Left cardiac atrium (tissue), 4 donors: Measurements from ENCODE around the gene ESYT2. TPM values are rescaled to one million over a fixed set of nuclear protein-coding genes. Genes with fewer than 3 reads are reported as not detected.

Experiments used
- ATAC-seq, 2 donors: fragments of 200-7000 bp; cut with Tn5 transposase; one replicate each; pipeline ENCODE4 v1.9.1; 2020; ENCODE audit warnings: mild to moderate bottlenecking in 2 of 2, moderate library complexity in 2 of 2
- DNase-seq: peaks from one replicate; pipeline ENCODE4 v3.0.0-alpha.2; 2020
- intact Hi-C, 2 donors: fragments of 100-400 bp; cut with DNase I; formaldehyde crosslinking; loops; one replicate each; pipeline versions ENCODE4 v1.14.1 to v1.15.1; 2022 to 2023
- total RNA-seq, 2 donors: library from RNA; stranded (reverse); fragmentation: NEBNext Ultra II Directional; extraction: Animal tissue kit (Norgen Biotek cat#: 25700); gene quantifications; one replicate each; pipeline ENCODE4 v1.2.1, GENCODE V29; 2021
- donor health status: DM: no; HTN: yes; CAD: no.
- donor health status: DM: no; HTN: yes; CAD: no; lungs with severe emphysema.
- donor health status: DM: yes; HTN: yes; CAD: no.
- donor health status: Dilated cardiomyopathy.

Gene ESYT2
- total RNA-seq, 2 donors from 2014 or later = 46.5 to 79.3 TPM

DNA sequence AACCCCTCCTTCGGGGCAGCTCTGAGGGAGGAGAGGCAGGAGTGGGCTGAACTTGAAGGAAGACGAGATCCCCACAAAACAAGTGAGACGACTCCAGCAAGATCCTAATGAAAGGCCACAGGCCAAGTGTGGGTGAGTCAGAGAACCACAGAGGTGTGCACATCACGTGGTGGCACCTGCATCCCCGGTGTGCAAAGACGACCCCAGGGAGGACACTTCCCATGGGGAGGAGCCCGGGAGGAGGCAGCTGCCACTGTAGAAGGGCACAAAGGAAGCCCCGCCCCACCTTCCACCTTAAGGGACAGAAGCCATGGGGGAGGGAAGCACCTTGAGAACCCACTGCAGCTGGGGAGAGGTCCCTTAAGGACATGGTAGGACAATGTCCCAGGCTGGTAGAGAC is 45.7 kb downstream of the ESYT2 start:
- peak in 1 of 2 donors; percentile 12 for ATAC-seq
- DNase-seq = no peak
- intact Hi-C loops = loop anchor here (5.0 kb wide), 1 partner anchor 44 kb away; the partner anchor contains the start of gene ESYT2 (in 2 of the 2)

DNA sequence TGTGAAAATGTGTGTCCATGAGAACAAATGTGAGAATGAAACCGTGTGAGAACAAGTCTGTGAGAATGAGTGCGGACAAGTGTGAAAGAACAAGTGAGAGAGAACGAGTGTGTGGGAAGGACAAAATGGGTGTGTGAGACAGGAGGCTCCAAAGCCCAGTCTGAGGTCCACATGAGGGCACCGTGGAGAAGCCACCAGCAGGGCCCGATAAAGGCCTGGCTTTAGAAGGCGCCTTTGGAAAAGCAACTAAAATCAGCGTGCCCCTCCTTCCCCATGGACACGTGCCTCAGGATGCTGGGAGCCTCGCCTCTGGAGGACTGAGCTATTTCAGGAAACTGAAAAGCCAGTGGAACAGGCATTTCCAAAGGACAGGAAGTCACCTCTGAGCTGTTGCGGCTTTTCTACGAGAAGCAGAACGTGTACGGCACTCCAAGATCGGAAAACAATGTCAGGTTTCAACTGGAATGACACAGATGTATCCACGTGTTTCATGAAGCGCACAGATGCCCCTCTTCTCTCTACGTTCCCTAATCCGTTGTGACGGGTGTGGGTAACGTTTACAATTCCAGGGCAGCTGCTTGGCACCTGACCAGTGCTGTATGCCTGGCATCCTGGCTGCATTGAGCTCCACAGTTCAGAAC is 46.4 kb downstream of the ESYT2 start:
- DNase-seq (peak; percentile 76), ATAC-seq (peak; percentile 87 to 94)
- intact Hi-C loops = loop anchor here (5.0 kb wide), 1 partner anchor 44 kb away; the partner anchor contains the start of gene ESYT2 (in 2 of the 2)

DNA sequence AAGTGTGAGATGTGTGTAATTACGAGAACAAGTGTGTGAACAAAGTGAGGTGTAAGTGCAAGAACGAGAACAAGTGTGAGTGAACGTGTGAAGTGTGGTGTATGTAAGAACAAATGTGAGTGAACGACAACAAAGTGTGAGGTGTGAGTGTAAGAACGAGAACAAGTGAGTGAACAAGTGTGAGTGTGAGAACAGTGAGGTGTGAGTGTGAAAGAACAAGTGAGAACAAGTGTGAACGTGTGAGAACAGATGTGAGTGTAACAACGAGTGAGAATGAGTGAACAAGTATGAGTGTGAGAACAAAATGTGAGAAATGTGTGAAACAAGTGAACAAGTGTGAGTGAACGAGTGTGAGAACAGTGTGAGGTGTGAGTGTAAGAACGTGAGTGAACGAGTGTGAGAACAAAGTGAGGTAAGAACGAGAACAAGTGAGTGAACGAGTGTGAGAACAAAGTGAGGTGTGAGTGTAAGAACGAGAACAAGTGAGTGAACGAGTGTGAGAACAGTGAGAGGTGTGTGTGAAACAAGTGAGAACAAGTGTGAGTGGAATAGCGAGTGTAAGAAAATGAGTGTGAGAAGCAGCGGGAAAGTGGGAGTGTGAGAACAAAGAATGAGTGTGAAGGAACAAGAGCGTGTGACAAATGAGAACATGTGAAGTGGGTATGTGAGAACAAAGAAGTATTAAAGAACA is 47.2 kb downstream of the ESYT2 start:
- intact Hi-C loops = loop anchor here (5.0 kb wide), 1 partner anchor 45 kb away; the partner anchor contains the start of gene ESYT2 (in 2 of the 2)
- ATAC-seq (no peak), DNase-seq (no peak)

DNA sequence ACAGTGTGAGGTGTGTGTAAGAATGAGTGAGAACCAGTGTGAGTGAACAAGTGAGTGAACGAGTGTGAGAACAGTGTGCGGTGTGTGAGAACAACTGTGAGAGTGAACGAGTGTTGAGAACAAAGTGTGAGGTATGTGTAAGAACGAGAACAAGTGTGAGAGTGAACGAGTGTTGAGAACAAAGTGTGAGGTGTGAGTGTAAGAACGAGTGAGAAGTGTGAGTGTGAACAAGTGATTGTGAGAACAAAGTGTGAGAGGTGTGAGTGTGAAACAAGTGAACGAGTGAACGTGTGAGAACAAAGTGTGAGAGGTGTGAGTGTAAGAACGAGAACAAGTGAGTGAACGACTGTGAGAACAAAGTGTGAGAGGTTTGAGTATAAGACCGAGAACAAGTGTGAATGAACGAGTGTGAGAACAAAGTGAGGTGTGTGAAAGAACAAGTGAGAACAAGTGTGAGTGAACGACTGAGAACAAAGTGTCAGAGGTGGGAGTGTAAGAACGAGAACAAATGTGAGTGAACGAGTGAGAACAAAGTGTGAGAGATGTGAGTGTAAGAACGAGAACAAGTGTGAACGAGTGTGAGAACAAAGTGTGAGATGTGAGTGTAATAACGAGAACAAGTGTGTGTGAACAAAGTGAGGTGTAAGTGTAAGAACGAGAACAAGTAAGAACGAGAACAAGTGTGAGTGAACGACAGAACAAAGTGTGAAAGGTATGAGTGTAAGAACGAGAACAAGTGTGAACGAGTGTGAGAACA is 47.9 kb downstream of the ESYT2 start:
- intact Hi-C loops = loop anchor here (5.0 kb wide), 1 partner anchor 46 kb away; the partner anchor contains the start of gene ESYT2 (in 2 of the 2)

DNA sequence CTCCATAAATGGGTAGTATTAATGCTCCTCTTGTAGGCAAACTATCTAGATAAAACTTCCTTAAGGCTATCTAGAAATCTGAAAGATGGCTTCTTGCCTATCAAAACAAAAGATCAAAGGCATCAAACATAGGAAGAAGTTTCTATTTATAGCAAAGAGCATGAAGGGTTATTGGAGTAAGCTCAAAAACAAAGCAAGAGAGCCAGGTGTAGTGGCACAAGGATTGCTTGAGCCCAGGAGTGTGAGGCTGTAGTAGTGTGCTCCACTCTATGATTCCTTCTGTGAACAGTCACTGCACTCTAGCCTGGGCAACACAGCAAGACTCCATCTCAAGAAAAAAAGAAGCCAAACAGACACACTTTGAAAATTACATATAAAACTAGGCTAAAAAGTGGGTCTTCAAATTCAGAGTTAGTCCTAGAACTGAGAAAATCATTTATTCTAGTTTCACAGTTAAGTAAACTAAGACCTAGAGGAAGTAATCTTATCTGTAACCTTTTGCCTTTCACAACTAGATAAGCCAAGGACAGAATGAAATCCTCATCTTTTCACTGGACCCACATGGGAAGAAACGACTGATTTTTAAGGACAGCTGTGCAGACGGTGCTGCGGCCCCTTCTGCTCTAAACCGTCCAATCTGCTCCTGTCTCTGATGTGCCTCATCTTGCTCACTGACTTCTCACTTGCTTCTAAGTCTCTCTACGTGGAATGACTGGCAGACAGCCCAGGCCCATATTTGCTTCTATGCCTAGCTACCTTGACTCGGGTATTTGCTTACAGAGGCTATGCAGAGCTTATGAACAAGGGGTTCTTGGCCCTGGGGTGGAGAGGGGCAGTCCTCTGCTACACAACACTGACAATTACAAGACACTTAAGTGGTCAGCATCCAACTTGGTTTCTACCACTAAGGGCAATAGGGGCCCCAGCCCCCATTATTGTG is 50.0 kb downstream of the ESYT2 start:
- DNase-seq (no peak), ATAC-seq (no peak)
- intact Hi-C loops = no loop called here

More for the DNA sequence above, 47.9 kb downstream of the ESYT2 start:
- DNase-seq (no peak), ATAC-seq (no peak)

DNA sequence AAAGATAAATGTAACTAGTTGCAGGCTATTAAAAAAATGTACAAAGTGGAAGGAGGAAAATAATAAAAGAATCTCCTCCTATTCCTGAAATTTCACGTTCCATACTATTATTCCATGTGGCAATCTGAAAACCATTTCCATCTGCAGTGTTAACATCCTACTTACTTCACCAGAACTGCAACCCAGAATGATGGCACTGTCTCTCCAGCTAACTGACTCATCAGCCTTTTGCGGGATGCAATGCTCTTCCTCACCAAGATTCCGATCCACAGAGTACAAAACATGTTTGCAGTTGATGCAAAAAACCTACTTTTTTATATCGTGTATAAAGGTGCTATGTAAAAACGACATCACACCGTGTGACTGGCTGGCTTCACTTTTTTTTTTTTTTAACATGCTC is 50.8 kb downstream of the ESYT2 start:
- intact Hi-C loops = no loop called here
- DNase-seq = no peak
- ATAC-seq = no peak

DNA sequence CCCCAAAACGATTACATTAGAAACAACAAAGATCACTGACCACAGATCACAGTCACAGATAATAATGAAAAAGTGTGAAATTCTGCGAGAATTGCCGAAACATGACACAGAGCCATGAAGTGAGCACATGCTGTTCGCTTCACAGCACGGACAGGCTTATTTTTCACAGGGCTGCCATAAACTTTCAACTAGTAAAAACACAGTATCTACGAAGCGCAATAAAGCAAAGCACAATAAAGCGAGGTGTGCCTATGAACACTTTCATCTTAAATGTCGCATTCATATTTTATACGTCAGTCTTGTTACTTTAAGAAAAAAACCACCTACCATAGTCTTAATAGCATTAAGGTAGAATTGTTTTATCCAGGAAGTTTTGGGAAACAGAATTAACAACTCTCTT is 51.5 kb downstream of the ESYT2 start:
- intact Hi-C loops = no loop called here
- no peak for ATAC-seq
- DNase-seq = no peak

DNA sequence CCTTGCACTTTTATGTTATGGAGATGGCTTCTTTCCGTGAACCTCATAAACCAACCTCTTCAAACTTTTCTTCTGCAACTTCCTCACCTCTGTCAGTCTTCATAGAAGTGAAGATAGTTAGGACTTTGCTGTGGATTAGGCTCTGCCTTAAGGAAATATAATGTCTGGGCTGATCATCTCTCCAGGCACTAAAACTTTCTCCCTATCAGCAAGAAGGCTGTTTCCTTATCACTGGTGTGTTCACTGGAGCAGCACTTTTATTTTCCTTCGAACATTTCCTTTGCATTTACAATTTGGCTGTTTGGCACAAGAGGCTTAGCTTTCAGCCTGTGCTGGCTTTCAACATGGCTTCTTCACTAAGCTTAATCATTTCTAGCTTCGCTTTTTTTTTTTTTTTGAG is 52.8 kb downstream of the ESYT2 start:
- no peak for DNase-seq
- intact Hi-C loops = no loop called here
- no peak for ATAC-seq

DNA sequence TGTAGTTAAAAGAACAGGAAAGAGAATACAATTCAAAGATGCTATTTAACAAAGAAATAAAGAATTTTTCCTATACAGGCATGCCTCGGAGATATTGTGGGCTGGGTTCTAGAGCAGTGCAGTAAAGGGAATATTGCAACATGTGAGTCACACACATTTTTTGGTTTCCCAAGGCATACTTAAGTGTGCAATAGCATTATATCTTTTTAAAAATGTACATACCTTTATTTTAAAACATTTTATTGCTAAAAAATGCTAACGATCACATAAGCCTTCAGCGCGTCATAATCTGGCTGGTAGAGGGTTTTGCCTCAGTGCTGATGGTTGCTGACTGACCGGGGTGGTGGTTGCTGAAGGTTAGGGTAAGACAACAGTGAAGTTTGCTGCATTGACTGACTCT is 54.4 kb downstream of the ESYT2 start:
- no peak for ATAC-seq
- no peak for DNase-seq
- intact Hi-C loops = no loop called here

DNA sequence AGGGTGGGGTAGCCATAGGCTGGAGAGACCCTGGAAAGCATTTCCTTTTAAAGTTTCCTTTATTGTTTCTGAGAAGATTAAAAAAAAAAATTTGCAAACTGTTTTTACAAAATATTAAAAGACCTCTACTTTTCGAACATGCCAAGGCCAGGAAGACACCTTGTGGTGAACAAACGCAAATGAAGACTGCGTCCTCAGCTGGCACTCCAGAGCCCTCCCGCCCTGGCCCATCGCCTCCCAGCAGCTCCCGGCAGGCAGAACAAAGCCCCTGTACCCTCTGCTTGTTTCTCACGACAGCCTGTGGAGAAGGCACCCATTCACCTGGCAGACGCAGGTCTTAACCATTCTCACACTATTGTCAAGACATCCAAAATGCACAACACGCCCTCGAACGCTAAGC is 56.4 kb downstream of the ESYT2 start:
- intact Hi-C loops = no loop called here
- no peak for DNase-seq
- no peak for ATAC-seq

DNA sequence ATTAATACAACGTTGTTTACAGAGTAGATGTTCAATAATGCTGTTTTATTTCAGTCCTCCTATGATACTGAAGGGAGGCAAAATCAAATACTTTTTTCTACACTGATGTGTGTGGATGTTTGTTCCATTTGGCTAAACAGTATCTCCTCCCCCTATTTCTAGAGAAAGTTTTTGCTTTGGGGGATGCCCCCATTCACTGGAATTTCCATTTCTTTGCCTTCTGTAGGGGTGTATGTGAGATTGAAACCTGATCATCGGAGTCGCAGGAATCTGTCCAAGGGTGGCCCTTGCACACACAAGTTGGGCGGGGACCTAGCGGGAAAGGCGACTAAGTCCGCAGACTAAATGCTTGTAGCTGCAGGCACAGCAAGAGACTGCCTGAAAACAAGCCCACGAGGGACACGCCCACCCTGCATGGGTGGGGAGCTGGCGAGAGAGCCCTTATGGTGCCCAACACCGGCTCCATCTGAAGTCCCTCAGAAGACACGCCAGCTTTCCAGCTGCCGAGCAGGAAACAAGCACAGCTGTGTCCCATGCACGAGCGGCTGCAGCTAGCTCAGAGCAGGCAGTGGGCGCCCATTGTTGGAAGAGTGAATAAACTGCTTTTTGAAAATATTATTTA is 58.0 kb downstream of the ESYT2 start:
- intact Hi-C loops = no loop called here
- no peak for ATAC-seq
- no peak for DNase-seq

DNA sequence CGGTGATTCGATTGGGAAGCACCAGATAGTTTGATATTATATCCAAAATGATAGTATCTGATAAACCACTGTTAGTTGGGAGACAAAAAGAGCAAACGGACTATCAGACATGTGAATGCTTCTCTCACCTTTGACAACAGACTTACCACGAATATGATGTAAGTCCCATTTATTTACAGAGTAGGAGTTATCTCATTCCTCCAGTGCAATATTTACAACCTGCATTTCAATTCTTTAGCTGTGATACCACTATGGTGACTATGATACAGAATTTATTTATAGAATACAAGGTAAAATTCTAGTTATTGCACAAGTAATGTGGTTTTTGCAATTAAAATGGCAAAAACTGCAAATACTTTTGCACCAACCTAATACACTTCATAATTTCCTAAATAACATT is 61.6 kb downstream of the ESYT2 start:
- no peak for DNase-seq
- no peak for ATAC-seq
- intact Hi-C loops = no loop called here

DNA sequence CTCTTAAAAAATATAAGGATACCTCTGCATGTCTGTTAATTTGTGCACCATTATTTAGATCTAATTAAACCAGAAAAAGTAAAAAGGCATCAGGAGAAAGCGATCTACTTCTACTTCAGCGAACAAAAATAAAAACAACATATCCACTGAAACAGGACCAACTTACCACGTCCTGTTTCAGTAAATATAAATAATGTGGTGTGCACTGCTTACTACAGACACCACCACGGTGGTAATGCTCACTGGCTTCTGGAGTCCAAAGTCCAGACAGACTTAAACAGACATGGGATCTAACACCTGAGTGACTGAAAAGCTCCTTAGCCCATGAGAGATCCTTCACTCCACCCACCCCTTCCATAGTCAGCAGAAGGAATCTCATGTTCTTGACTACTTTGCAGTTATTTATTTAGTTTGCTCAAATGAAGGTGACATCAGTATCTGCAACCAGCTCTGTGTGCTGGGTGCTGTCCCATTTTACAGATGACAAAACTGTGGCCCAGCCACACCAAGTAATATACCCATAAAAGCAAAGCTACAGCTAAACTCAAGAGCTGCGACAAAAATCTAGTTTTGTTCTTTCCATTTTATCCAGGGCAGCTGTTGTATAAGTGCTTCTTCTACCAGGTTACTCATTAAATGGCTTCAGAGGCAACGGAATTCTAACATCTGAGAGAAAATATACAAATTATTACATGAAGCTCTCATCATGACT is 62.6 kb downstream of the ESYT2 start:
- DNase-seq (no peak), ATAC-seq (no peak)
- intact Hi-C loops = no loop called here

DNA sequence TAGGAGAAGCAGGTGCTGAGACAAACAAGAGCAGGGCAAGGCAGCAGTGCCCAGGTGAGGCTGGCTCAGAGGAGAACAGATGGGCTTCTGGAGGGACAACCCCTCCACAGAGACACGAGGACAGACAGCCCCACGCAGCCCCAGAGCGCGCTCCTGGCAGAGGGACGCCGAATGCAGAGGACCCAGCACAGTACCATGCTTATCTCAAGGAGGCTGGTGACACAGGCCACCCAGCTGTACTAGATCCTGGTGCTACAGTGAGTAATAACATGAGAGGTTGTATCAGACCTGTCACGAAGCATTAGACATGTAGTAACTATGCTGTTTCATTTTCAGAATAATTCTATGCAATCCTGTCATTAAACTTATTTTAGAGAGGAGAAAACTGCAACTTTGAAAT is 64.3 kb downstream of the ESYT2 start:
- peak; percentile 39 to 78 for ATAC-seq
- no peak for DNase-seq
- intact Hi-C loops = no loop called here

DNA sequence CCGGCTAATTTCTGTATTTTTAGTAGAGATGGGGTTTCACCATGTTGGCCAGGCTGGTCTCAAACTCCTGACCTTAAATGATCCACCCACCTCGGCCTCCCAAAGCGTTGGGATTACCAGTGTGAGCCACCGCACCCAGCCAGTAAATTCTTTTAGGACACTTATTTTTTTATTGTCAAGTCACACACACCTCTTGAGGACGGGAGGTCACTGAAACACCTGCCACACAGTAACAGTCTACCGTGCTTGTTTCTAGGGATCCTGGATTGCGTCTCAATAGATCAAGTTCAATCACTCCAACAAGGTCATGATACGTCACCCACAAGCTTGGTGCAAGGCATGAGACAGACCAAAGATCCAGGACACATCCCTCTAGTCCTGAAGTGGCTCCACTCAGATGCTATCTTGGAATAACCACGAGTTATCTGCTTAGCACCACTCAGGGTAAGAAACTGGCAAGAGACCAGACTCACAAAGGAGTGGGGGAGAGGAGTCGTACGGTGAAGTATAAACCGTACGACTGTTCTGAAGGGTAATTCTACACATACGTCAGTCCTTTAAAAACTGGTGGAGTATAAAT is 65.8 kb downstream of the ESYT2 start:
- peak; percentile 53 to 87 for ATAC-seq
- intact Hi-C loops = no loop called here
- DNase-seq = no peak

DNA sequence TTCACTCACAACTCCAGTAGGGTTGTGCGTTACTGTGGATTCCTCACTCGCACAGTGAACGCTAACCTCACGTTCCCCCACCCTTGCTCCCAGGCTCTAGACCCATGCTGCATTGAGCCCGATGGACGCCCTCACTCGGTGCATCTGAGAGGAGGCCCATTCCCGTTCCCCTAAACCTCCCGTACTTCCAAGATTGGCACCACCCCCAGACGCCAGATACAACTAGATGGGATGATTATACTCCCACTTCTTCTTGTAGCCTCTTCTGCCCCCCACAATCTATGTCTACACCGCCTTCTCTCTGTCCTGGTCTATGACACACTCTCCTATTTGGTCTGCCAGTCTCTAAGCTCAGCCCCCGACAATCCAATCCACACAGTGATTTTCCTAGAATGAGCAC is 67.4 kb downstream of the ESYT2 start:
- DNase-seq (no peak), ATAC-seq (no peak)
- intact Hi-C loops = no loop called here

DNA sequence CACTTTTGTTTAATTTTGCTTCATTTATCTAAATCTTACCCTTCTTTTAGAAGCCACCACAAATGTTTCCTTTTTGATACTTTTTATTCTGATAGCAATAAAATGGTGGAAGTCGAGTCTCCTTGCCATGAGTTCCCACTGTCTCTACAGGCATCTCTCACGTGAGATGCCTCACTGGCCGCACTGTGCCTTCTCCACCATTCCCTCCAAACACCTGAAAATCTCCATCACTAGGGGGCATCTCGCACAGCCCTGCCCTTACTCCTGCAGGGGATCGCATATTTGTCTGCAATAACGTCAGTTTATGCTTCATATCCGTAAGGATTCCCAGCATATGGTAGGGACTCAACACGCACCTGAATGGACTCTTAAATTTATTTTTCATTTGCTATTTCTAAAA is 68.4 kb downstream of the ESYT2 start:
- ATAC-seq = no peak
- intact Hi-C loops = no loop called here

DNA sequence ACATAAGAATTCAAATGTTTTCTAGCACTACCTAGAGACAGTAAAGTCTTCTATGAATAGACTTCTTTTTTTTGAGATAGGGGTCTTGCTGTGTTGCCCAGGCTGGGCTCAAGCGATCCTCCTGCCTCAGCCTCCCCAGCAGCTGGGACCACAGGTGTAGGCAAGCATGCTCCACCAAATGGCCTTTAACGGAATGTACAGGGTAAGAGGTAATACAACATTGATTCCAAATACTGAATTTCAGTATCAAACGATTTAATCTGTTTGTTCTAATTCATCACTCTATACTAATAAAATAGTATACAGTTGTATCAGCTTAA is 68.9 kb downstream of the ESYT2 start:
- DNase-seq (no peak), ATAC-seq (no peak)
- intact Hi-C loops = no loop called here

More for the DNA sequence above, 68.4 kb downstream of the ESYT2 start:
- DNase-seq = no peak
